Glutamatergic neuron (in vitro differentiated cells): ENCODE measurements around the gene TMEM240. TPM values are rescaled to one million over a fixed set of nuclear protein-coding genes. Genes with fewer than 3 reads are reported as not detected.
"Not testable (repeated sequence)": the region's sequence is repeated elsewhere in the genome, so short reads cannot be mapped to it uniquely, and the experiment has no call there.

Experiments
- DNase-seq: peaks from one replicate; pipeline ENCODE4 v3.0.0; 2022
- H3K27ac Mint-ChIP-seq: one replicate; pipeline ENCODE4 v1.8.0; 2020; ENCODE audit warnings: mild to moderate bottlenecking, mixed read lengths, inconsistent platforms; ENCODE audit not compliant: unreplicated experiment
- H3K27me3 Mint-ChIP-seq: one replicate; pipeline ENCODE4 v1.8.0; 2020; ENCODE audit warnings: mild to moderate bottlenecking, moderate library complexity, mixed read lengths, inconsistent platforms; ENCODE audit not compliant: unreplicated experiment
- H3K36me3 Mint-ChIP-seq: one replicate; pipeline ENCODE4 v1.8.0; 2020; ENCODE audit warnings: mild to moderate bottlenecking, mixed read lengths, inconsistent platforms; ENCODE audit not compliant: unreplicated experiment
- H3K4me1 Mint-ChIP-seq: one replicate; pipeline ENCODE4 v1.8.0; 2020; ENCODE audit warnings: mild to moderate bottlenecking, low read depth, mixed read lengths, inconsistent platforms; ENCODE audit not compliant: unreplicated experiment
- H3K4me3 Mint-ChIP-seq: one replicate; pipeline ENCODE4 v1.8.0; 2020; ENCODE audit warnings: mild to moderate bottlenecking, mixed read lengths, inconsistent platforms; ENCODE audit not compliant: unreplicated experiment
- H3K9me3 Mint-ChIP-seq: one replicate; pipeline ENCODE4 v1.8.0; 2020; ENCODE audit warnings: mild to moderate bottlenecking, moderate library complexity, mixed read lengths, inconsistent platforms; ENCODE audit not compliant: unreplicated experiment
- total RNA-seq: library from RNA; stranded (reverse); fragmentation: NEBNext Ultra II Directional; extraction: Animal tissue kit (Norgen Biotek cat#: 25700); gene quantifications from one replicate; pipeline ENCODE4 v1.2.1, GENCODE V29; 2021; ENCODE audit not compliant: unreplicated experiment
- TF ChIP-seq, protein P1 (sequence below): fragments of 200-600 bp; sonication (generic); IDR thresholded peaks from one replicate; pipeline ENCODE4 v1.5.0; 2021; ENCODE audit not compliant: partially characterized antibody, unreplicated experiment

TMEM240 gene
- total RNA-seq, 1 donor from 2014 or later: 24.4 TPM

GRCh38 chr1:1510912-1511532 is 29.4 kb downstream of the TMEM240 start:
- Mint-ChIP-seq H3K4me1 (peaks cover 8% of the 10 kb centered on the region), H3K27me3 (peaks cover 9% of the 10 kb centered on the region), H3K36me3 (peaks cover 5% of the 10 kb centered on the region), H3K9me3 (peaks cover 6% of the 10 kb centered on the region), H3K4me3 (peak overlapping the region; percentile 92), H3K27ac (peak overlapping the region; percentile 82)
- TF ChIP-seq, protein P1, sequence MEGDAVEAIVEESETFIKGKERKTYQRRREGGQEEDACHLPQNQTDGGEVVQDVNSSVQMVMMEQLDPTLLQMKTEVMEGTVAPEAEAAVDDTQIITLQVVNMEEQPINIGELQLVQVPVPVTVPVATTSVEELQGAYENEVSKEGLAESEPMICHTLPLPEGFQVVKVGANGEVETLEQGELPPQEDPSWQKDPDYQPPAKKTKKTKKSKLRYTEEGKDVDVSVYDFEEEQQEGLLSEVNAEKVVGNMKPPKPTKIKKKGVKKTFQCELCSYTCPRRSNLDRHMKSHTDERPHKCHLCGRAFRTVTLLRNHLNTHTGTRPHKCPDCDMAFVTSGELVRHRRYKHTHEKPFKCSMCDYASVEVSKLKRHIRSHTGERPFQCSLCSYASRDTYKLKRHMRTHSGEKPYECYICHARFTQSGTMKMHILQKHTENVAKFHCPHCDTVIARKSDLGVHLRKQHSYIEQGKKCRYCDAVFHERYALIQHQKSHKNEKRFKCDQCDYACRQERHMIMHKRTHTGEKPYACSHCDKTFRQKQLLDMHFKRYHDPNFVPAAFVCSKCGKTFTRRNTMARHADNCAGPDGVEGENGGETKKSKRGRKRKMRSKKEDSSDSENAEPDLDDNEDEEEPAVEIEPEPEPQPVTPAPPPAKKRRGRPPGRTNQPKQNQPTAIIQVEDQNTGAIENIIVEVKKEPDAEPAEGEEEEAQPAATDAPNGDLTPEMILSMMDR: peak; percentile 20
- DNase-seq: no peak

GRCh38 chr1:1509465-1509850 is 31.0 kb downstream of the TMEM240 start:
- H3K27me3 Mint-ChIP-seq, H3K9me3 Mint-ChIP-seq, H3K4me3 Mint-ChIP-seq, DNase-seq, H3K27ac Mint-ChIP-seq, H3K36me3 Mint-ChIP-seq: not testable (repeated sequence)
- peaks cover 13% of the 10 kb centered on the region for H3K4me1 Mint-ChIP-seq

DNA sequence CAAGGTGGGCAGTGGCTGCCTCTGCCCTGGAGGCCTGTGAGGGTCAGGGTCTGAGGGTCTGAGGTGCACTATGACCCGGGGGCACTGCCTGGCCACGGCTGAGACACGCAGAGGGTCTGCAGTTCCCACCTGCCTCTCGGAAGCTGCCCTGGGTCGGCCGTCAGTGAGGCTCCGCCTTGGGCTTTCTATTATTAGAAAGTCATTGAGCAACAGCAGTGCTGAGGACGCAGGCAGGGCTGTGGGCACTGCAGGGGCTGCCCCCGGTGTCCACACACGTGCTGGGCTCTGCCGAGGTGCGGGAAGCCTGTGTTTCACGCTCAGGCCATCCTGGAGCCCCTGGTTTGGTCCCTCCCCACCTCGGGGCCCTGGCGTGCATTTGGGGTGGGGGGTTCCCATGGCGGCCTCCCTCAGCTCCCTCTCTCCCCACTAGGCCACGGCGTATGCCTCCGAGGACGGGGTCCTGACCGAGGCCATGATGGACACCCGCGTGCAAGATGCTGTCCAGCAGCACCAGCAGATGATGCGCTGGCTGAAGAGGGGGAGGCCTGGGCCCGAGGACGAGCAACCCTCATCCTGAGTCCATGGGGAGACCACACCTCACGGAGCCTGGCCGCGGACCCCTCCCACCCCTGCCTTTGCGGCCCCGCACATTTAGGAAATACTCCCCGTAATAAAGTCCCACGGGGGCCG is 31.5 kb downstream of the TMEM240 start:
- not testable (repeated sequence) for H3K27ac Mint-ChIP-seq

DNA sequence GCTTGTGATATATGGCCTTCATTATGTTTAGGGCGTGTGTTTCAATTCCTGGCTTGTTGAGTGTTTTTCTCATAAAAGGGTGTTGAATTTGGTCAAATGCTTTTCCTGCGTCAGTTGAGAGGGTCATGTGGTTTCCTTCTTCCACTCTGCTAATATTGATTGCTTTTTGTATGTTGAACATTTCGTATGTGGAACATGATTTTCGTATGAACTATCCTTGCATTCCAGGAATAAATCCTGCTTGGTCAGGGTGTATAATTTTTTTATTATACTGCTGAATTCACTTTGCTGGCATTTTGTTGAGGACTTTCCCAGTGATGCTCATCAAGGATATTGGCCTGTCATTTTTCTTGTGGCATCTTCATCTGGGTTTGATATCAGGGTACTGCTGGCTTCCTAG is 33.1 kb downstream of the TMEM240 start:
- H3K4me1 Mint-ChIP-seq: peaks cover 10% of the 10 kb centered on the region
- peaks cover 8% of the 10 kb centered on the region for H3K9me3 Mint-ChIP-seq
- no peak overlapping the region for H3K27ac Mint-ChIP-seq
- H3K4me3 Mint-ChIP-seq: no peak overlapping the region
- peaks cover 6% of the 10 kb centered on the region for H3K27me3 Mint-ChIP-seq
- TF ChIP-seq, protein P1: no peak
- peaks cover 5% of the 10 kb centered on the region for H3K36me3 Mint-ChIP-seq
- DNase-seq: no peak

More for the DNA sequence above, 31.5 kb downstream of the TMEM240 start:
- H3K4me3 Mint-ChIP-seq, H3K36me3 Mint-ChIP-seq, H3K27me3 Mint-ChIP-seq, H3K9me3 Mint-ChIP-seq, DNase-seq: not testable (repeated sequence)
- peaks cover 13% of the 10 kb centered on the region for H3K4me1 Mint-ChIP-seq

DNA sequence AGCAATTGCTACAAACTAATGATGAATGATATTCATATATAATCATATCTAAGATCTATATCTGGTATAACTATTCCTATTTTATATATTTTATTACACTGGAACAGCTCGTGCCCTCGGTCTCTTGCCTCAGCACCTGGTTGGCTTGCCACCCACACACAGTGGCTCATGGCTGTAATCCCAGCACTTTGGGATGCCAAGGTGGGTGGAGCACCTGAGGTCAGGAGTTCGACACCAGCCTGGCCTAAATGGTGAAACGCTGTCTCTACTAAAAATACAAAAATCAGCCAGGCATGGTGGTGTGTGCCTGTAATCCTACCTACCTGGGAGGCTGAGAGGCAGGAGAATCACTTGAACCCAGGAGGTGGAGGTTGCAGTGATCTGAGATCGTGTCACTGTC is 34.6 kb downstream of the TMEM240 start:
- not testable (repeated sequence) for H3K36me3 Mint-ChIP-seq, DNase-seq, H3K4me1 Mint-ChIP-seq, H3K9me3 Mint-ChIP-seq, H3K27ac Mint-ChIP-seq, H3K27me3 Mint-ChIP-seq, H3K4me3 Mint-ChIP-seq

DNA sequence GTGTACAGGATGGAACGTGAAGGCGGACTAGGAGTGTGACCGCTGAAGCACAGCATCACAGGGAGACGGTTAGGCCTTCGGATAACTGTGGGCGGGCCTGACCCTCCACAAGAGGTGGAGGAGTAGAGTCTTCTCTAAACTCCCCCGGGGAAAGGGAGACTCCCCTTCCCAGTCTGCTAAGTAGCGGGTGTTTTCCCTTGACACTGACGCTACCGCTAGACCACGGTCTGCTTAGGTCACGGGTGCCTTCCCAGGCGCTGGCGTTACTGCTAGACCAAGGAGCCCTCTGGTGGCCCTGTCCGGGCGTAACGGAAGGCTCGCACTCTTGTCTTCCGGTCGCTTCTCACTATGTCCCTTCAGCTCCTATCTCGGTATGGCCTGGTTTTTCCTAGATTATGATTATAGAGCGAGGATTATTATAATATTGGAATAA is 35.0 kb downstream of the TMEM240 start:
- H3K9me3 Mint-ChIP-seq, H3K27me3 Mint-ChIP-seq, H3K36me3 Mint-ChIP-seq, H3K4me1 Mint-ChIP-seq: not testable (repeated sequence)
- peak; percentile 45 for DNase-seq
- Mint-ChIP-seq H3K4me3 (peak overlapping the region; percentile 73), H3K27ac (peak overlapping the region; percentile 94)

- not testable (repeated sequence) for H3K27me3 Mint-ChIP-seq, H3K36me3 Mint-ChIP-seq, H3K4me1 Mint-ChIP-seq, H3K9me3 Mint-ChIP-seq
- TF ChIP-seq, protein P1: peak; percentile 50
- H3K27ac Mint-ChIP-seq: peak overlapping the region; percentile 94
- H3K4me3 Mint-ChIP-seq: peak overlapping the region; percentile 73
- peak; percentile 72 for DNase-seq
These were observed 35.6 kb downstream of the TMEM240 start for GRCh38 chr1:1504777-1505365.

DNA sequence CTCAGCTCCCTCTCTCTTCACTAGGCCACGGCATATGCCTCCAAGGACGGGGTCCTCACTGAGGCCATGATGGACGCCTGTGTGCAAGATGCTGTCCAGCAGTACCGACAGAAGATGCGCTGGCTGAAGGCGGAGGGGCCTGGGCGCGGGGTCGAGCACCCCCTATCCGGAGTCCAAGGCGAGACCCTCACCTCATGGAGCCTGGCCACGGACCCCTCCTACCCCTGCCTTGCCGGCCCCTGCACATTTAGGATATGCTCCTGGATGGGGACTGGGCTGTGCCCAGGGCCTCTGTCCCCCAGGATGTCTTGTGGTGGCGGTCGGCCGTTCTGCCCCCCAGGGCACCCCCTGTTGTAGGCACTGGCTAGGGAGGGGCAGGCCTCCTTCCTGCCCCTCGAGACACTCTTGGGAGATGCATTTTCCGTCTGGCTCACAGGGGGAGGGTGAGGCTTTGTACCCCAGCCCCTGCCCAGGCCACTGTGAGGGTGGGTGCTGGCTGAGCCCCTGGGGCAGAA is 44.9 kb downstream of the TMEM240 start:
- H3K27ac Mint-ChIP-seq, H3K27me3 Mint-ChIP-seq, H3K4me1 Mint-ChIP-seq, H3K4me3 Mint-ChIP-seq, DNase-seq, H3K9me3 Mint-ChIP-seq, H3K36me3 Mint-ChIP-seq: not testable (repeated sequence)

GRCh38 chr1:1494311-1494710 is 46.1 kb downstream of the TMEM240 start:
- not testable (repeated sequence) for H3K27ac Mint-ChIP-seq, H3K4me1 Mint-ChIP-seq, DNase-seq, H3K36me3 Mint-ChIP-seq, H3K27me3 Mint-ChIP-seq, H3K9me3 Mint-ChIP-seq, H3K4me3 Mint-ChIP-seq
